Activated CD4-positive, alpha-beta T cell treated with anti-CD3 and anti-CD28 coated beads, Interleukin-2, amount 50 U/mL, for 1 hour (primary cell): ENCODE results near the gene CDH4.

ENCODE experiments used
- DNase-seq: peaks from one replicate; pipeline ENCODE4 v3.0.0-alpha.2; 2020

The CDH4 gene

GRCh38 chr20:61303217-61303616, 51.2 kb downstream of the CDH4 start:
- DNase-seq = no peak

- no peak for DNase-seq
Measured at GRCh38 chr20:61303675-61304074, 51.6 kb downstream of the CDH4 start.

- no peak for DNase-seq
Measured at GRCh38 chr20:61304750-61305149, 52.7 kb downstream of the CDH4 start.

- DNase-seq = no peak
Measured at GRCh38 chr20:61306937-61307475, 54.9 kb downstream of the CDH4 start.

GRCh38 chr20:61307686-61308476, 55.8 kb downstream of the CDH4 start:
- DNase-seq = no peak

GRCh38 chr20:61308477-61308774, 56.4 kb downstream of the CDH4 start:
- DNase-seq = no peak

- DNase-seq = no peak
Measured at GRCh38 chr20:61310954-61311353, 58.9 kb downstream of the CDH4 start.

- no peak for DNase-seq
Measured at GRCh38 chr20:61311656-61312387, 59.8 kb downstream of the CDH4 start.

- no peak for DNase-seq
Measured at GRCh38 chr20:61312925-61313324, 60.9 kb downstream of the CDH4 start.

- DNase-seq = no peak
Measured at GRCh38 chr20:61313396-61313795, 61.3 kb downstream of the CDH4 start.

- no peak for DNase-seq
Measured at GRCh38 chr20:61314326-61315010, 62.4 kb downstream of the CDH4 start.

GRCh38 chr20:61315319-61315718, 63.3 kb downstream of the CDH4 start:
- DNase-seq = no peak

GRCh38 chr20:61316346-61316745, 64.3 kb downstream of the CDH4 start:
- no peak for DNase-seq

GRCh38 chr20:61317966-61318530, 66.0 kb downstream of the CDH4 start:
- no peak for DNase-seq

- DNase-seq = no peak
Measured at GRCh38 chr20:61320691-61321425, 68.8 kb downstream of the CDH4 start.

GRCh38 chr20:61321481-61321880, 69.4 kb downstream of the CDH4 start:
- DNase-seq = no peak

GRCh38 chr20:61322151-61322865, 70.2 kb downstream of the CDH4 start:
- no peak for DNase-seq

GRCh38 chr20:61324906-61325305, 72.8 kb downstream of the CDH4 start:
- no peak for DNase-seq

- DNase-seq = no peak
Measured at GRCh38 chr20:61325718-61326117, 73.7 kb downstream of the CDH4 start.

- no peak for DNase-seq
Measured at GRCh38 chr20:61328911-61329558, 77.0 kb downstream of the CDH4 start.

GRCh38 chr20:61330441-61330840, 78.4 kb downstream of the CDH4 start:
- no peak for DNase-seq
